ENCODE measurements around the gene SPIRE2. TPM values are rescaled to one million over a fixed set of nuclear protein-coding genes. Genes with fewer than 3 reads are reported as not detected.

The SPIRE2 gene
- total and polyA plus RNA-seq, 2 of the 13 experiments (the other 11 are each of a cell fraction or from before 2014, with no cell fraction given), result 13.3 to 37.5 TPM

- TF ChIP-seq ZBED4 (CRISPR knock-in tag; IDR thresholded peaks at IDR 0.05; ENCODE audit: borderline replicate concordance), result no peak
- no peak for TF ChIP-seq ZNF768 (CRISPR knock-in tag; IDR thresholded peaks at IDR 0.05)
- TF ChIP-seq ZNF407 (CRISPR knock-in tag; IDR thresholded peaks at IDR 0.05; ENCODE audit: not compliant biosample characterization), result no peak
- no peak for TF ChIP-seq NFRKB (IDR thresholded peaks at IDR 0.05)
- TF ChIP-seq SNAPC5 (CRISPR knock-in tag; IDR thresholded peaks at IDR 0.05; ENCODE audit: borderline replicate concordance), result no peak
- no peak for TF ChIP-seq ZFP37 (CRISPR knock-in tag; IDR thresholded peaks at IDR 0.05; ENCODE audit: borderline replicate concordance)
- TF ChIP-seq CCAR2 (optimal IDR thresholded peaks at IDR 0.05; ENCODE audit: low read depth, low read length), result no peak
- no peak for TF ChIP-seq NR2C2 (CRISPR knock-in tag; IDR thresholded peaks at IDR 0.05; ENCODE audit: borderline replicate concordance)
- TF ChIP-seq EHMT2 (IDR thresholded peaks at IDR 0.05; ENCODE audit: borderline replicate concordance, low read depth, low read length), result no peak
- no peak for TF ChIP-seq KLF16 (CRISPR knock-in tag; IDR thresholded peaks at IDR 0.05)
- TF ChIP-seq SCMH1 (CRISPR knock-in tag; IDR thresholded peaks at IDR 0.05; ENCODE audit: borderline replicate concordance), result no peak
- TF ChIP-seq HMG20A (CRISPR knock-in tag; IDR thresholded peaks at IDR 0.05; ENCODE audit: borderline replicate concordance), result no peak
- 0 out of 2 replicates have a peak, but pooled peaks have one; percentile 17 for TF ChIP-seq ZSCAN29 (CRISPR knock-in tag; conservative IDR thresholded peaks at IDR 0.05)
- no peak for TF ChIP-seq DNMT1 (CRISPR knock-in tag; IDR thresholded peaks at IDR 0.05)
- TF ChIP-seq ATF3 (CRISPR knock-in tag; IDR thresholded peaks at IDR 0.05), result no peak
- no peak for TF ChIP-seq RFX3 (CRISPR knock-in tag; IDR thresholded peaks at IDR 0.05)
- TF ChIP-seq ZNF672 (CRISPR knock-in tag; IDR thresholded peaks at IDR 0.05), result no peak
Observed at GRCh38 chr16:89827383-89828198, 684 bp upstream of the SPIRE2 start (continued).

All from HepG2 (cell line).